B cell (primary cell): ENCODE data around the gene COG4. TPM values are rescaled to one million over a fixed set of nuclear protein-coding genes. Genes with fewer than 3 reads are reported as not detected.

ENCODE experiments used
- ATAC-seq: fragments of 200-7000 bp; cut with Tn5 transposase; one replicate; pipeline ENCODE4 v1.10.0; 2021; ENCODE audit warnings: low read depth, mild to moderate bottlenecking, moderate number of reproducible peaks, moderate library complexity
- CTCF ChIA-PET: fragments of 350-600 bp; sonication (Branson Sonifier 250); formaldehyde crosslinking; loops from one replicate; lab custom pipeline; 2021; ENCODE audit warnings: antibody characterized with exemption, inconsistent platforms; lab: Charles Lee
- POLR2A ChIA-PET: fragments of 350-600 bp; sonication (Branson Sonifier 250); formaldehyde crosslinking; loops from one replicate; lab custom pipeline; 2021; ENCODE audit warnings: antibody characterized with exemption; lab: Charles Lee
- DNase-seq: peaks from one replicate; pipeline ENCODE4 v3.0.0; 2013
- H2AFZ ChIP-seq: 2 replicates; pipeline ENCODE4 v1.6.1; 2012; ENCODE audit warnings: mild to moderate bottlenecking, low read depth, low read length; ENCODE audit not compliant: insufficient read depth, poor library complexity, severe bottlenecking
- H3K27ac ChIP-seq, 2 donors: 1 replicate in 1 of 2; 2 replicates in 1 of 2; pipeline ENCODE4 v1.5.1; 2012 to 2013; ENCODE audit warnings: low read length in 2 of 2, mild to moderate bottlenecking in 2 of 2, moderate library complexity in 1 of 2
- H3K27me3 ChIP-seq, 4 experiments: fragments of 200-600 bp in 1 of 4; sonication (generic) in 1 of 4; replicated peaks in 1 of 4; 1 replicate in 2 of 4; 2 replicates in 2 of 4; pipeline versions ENCODE4 v1.6.1 to v1.7.0; 2013 to 2016; ENCODE audit warnings: low read length in 3 of 4, mild to moderate bottlenecking in 2 of 4, mixed read lengths in 1 of 4, moderate library complexity in 1 of 4; ENCODE audit not compliant: insufficient read depth in 4 of 4, control insufficient read depth in 3 of 4; ENCODE audit errors: control extremely low read depth in 1 of 4
- H3K36me3 ChIP-seq, 2 experiments: replicated peaks in 1 of 2; 1 replicate in 1 of 2; 2 replicates in 1 of 2; pipeline versions ENCODE4 v1.6.1 to v1.7.1; 2013; ENCODE audit warnings: low read length in 1 of 2; ENCODE audit not compliant: insufficient read depth in 2 of 2, control insufficient read depth in 1 of 2; ENCODE audit errors: control extremely low read depth in 1 of 2, extremely low read depth in 1 of 2
- H3K4me1 ChIP-seq, 2 donors: fragments of 200-600 bp in 1 of 2; sonication (generic) in 1 of 2; 1 replicate in 1 of 2; 2 replicates in 1 of 2; pipeline versions ENCODE4 v1.5.1 to v1.6.1; 2013 to 2017; ENCODE audit warnings: low read length in 2 of 2; ENCODE audit not compliant: control insufficient read depth in 2 of 2, insufficient read depth in 2 of 2
- H3K4me2 ChIP-seq: replicated peaks from 2 replicates; pipeline ENCODE3; 2012; ENCODE audit warnings: mild to moderate bottlenecking, low read depth, low read length; ENCODE audit not compliant: poor library complexity, severe bottlenecking
- H3K4me3 ChIP-seq, 5 experiments: fragments of 200-600 bp in 1 of 5; sonication (generic) in 1 of 5; 1 replicate in 3 of 5; 2 replicates in 2 of 5; pipeline versions ENCODE4 v1.5.1 to v1.7.0; 2011 to 2016; ENCODE audit warnings: low read length in 4 of 5, mild to moderate bottlenecking in 4 of 5, low read depth in 2 of 5, control low read depth in 1 of 5, moderate library complexity in 1 of 5; ENCODE audit not compliant: insufficient read depth in 1 of 5; ENCODE audit errors: control extremely low read depth in 1 of 5, extremely low read depth in 1 of 5
- H3K79me2 ChIP-seq: fragments of 200-600 bp; sonication (generic); one replicate; pipeline ENCODE4 v1.6.0; 2016; ENCODE audit warnings: low read length; ENCODE audit not compliant: control insufficient read depth, insufficient read depth
- H3K9ac ChIP-seq: fragments of 200-600 bp; sonication (generic); 2 replicates; pipeline ENCODE4 v1.6.1; 2017; ENCODE audit warnings: mild to moderate bottlenecking, low read length, moderate library complexity
- H3K9me3 ChIP-seq, 3 donors: one replicate each; pipeline versions ENCODE4 v1.6.1 to v1.7.1; 2013; ENCODE audit warnings: low read length in 2 of 3; ENCODE audit not compliant: control insufficient read depth in 2 of 3, insufficient read depth in 1 of 3; ENCODE audit errors: control extremely low read depth in 1 of 3
- H4K20me1 ChIP-seq: 2 replicates; pipeline ENCODE4 v1.6.0; 2012; ENCODE audit warnings: mild to moderate bottlenecking, low read length; ENCODE audit not compliant: insufficient read depth, control insufficient read depth, poor library complexity, severe bottlenecking
- H3K27ac Mint-ChIP-seq: one replicate; pipeline ENCODE4 v1.8.0; 2021; ENCODE audit warnings: mixed read lengths
- H3K27me3 Mint-ChIP-seq: one replicate; pipeline ENCODE4 v1.8.0; 2021; ENCODE audit warnings: mixed read lengths
- H3K4me1 Mint-ChIP-seq: one replicate; pipeline ENCODE4 v1.8.0; 2021; ENCODE audit warnings: mixed read lengths
- H3K4me3 Mint-ChIP-seq: one replicate; pipeline ENCODE4 v1.8.0; 2021; ENCODE audit warnings: mixed read lengths
- H3K9me3 Mint-ChIP-seq: one replicate; pipeline ENCODE4 v1.8.0; 2022; ENCODE audit warnings: mixed read lengths; ENCODE audit not compliant: insufficient read depth
- EZH2 ChIP-seq: IDR thresholded peaks from 2 replicates; pipeline ENCODE4 v1.6.1; 2012; ENCODE audit warnings: borderline replicate concordance, low read depth, mild to moderate bottlenecking, moderate library complexity, low read length; ENCODE audit not compliant: insufficient read depth, poor library complexity, severe bottlenecking
- WGBS: methylation state at CpG from one replicate; pipeline ENCODE4 v1.1.5; 2013; ENCODE audit warnings: missing lambda C conversion rate; ENCODE audit not compliant: insufficient coverage; 5-methylcytosine and 5-hydroxymethylcytosine counted together
- intact Hi-C: fragments of 100-400 bp; cut with micrococcal nuclease; formaldehyde crosslinking; loops from one replicate; pipeline ENCODE4 v1.10.0; 2022
- polyA plus RNA-seq: library from polyadenylated mRNA; depleted of rRNA; stranded (reverse); fragments of >200 nt; gene quantifications from 2 replicates; pipeline ENCODE4 v1.2.3, GENCODE V29; 2012
- total RNA-seq, 2 donors: library from RNA; stranded (reverse); fragments of 120-200 nt in 1 of 2; gene quantifications; 1 replicate in 1 of 2; 2 replicates in 1 of 2; pipeline versions ENCODE4 v1.2.3 to v1.2.4, GENCODE V29; 2013 to 2022
- TF ChIP-seq, protein P1 (sequence below): fragments of 200-600 bp; IDR thresholded peaks from one replicate; pipeline ENCODE4 v1.8.0; 2022; ENCODE audit warnings: antibody characterized with exemption, mild to moderate bottlenecking

Gene COG4
- total and polyA plus RNA-seq, 2 donors (not counting 1 experiment from before 2014, with no cell fraction given), result 49.4 to 60.6 TPM

DNA sequence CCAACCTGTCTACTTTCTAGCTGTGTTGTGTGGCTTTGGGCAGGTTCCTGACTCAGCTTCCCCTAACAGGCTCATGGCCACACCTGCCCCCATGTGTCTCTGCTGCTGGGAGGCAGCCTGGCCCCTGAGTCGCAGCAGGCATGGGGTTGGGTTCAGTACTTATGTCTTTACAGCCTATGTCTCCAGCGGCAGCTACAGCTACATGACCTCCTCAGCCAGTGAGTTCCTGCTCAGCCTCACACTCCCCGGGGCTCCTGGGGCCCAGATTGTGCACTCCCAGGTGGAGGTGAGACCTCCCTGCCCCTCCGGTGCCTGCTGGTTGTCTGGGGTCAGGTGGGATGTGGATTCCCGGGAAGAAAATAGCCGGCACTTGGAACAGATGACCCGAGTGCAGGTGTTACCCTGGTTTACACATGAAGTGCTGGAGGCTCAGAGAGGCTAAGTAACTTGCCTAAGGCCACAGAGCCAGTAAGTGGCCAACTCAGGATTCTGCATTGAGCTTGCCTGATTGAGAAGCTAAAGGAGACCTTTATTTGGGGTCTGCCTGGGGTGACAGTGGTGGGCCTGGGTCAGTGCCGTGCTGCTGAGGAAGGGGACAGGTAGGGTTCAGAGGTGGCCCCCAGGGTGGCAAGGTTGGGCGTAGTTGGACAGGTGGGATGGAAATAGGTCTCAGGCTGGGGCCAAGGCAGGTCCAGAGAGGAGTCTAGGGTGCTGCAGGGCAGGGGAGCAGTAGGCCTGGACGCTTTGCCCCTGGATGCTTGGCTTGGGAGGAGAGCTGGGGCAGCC, 53.0 kb downstream of the COG4 start:
- H3K36me3 ChIP-seq, result peaks cover 0 to 4% of the 10 kb centered on the region in 2 experiments
- H3K4me2 ChIP-seq, result no peak overlapping the region
- DNase-seq (no peak), ATAC-seq (no peak)
- H3K27ac ChIP-seq, result no peak overlapping the region
- TF ChIP-seq EZH2, result no peak
- TF ChIP-seq, protein P1, sequence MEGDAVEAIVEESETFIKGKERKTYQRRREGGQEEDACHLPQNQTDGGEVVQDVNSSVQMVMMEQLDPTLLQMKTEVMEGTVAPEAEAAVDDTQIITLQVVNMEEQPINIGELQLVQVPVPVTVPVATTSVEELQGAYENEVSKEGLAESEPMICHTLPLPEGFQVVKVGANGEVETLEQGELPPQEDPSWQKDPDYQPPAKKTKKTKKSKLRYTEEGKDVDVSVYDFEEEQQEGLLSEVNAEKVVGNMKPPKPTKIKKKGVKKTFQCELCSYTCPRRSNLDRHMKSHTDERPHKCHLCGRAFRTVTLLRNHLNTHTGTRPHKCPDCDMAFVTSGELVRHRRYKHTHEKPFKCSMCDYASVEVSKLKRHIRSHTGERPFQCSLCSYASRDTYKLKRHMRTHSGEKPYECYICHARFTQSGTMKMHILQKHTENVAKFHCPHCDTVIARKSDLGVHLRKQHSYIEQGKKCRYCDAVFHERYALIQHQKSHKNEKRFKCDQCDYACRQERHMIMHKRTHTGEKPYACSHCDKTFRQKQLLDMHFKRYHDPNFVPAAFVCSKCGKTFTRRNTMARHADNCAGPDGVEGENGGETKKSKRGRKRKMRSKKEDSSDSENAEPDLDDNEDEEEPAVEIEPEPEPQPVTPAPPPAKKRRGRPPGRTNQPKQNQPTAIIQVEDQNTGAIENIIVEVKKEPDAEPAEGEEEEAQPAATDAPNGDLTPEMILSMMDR, result no peak
- H3K9ac ChIP-seq, result no peak overlapping the region
- Mint-ChIP-seq H3K27me3 (no peaks in the 10 kb centered on the region), H3K4me1 (no peaks in the 10 kb centered on the region), H3K27ac (no peak overlapping the region), H3K9me3 (no peaks in the 10 kb centered on the region), H3K4me3 (no peak overlapping the region)
- no peaks in the 10 kb centered on the region for H4K20me1 ChIP-seq
- no peaks in the 10 kb centered on the region for H3K4me1 ChIP-seq
- no peak overlapping the region for H2AFZ ChIP-seq
- H3K9me3 ChIP-seq, result no peaks in the 10 kb centered on the region
- no peaks in the 10 kb centered on the region for H3K79me2 ChIP-seq
- no peaks in the 10 kb centered on the region for H3K27me3 ChIP-seq
- ChIA-PET CTCF (interaction anchor here (0.6 to 2.6 kb wide), 10 partner anchors 11 to 140 kb away, joined by 3 to 12 read pairs (median 4); partner anchors contain the start of genes DDX19A and FCSK), POLR2A (interaction anchor here (0.6 to 0.7 kb wide), 2 partner anchors 32 to 60 kb away, joined by 4 to 5 read pairs; no protein-coding TSS in a partner anchor)
- 99% methylated on average over 9 of the region's 10 CpGs for WGBS
- intact Hi-C loops, result loop anchor here (5.0 kb wide), 1 partner anchor 73 kb away; no protein-coding TSS in a partner anchor
- no peak overlapping the region for H3K4me3 ChIP-seq
